GM18526 (cell line): Measurements from ENCODE around the gene FCN2.

ENCODE experiments used
- POLR2A ChIP-seq: IDR thresholded peaks from 3 replicates; pipeline ENCODE4 v1.6.1; 2011; ENCODE audit not compliant: insufficient read length; ENCODE audit errors: extremely low read depth

Gene FCN2

GRCh38 chr9:134841180-134841904 lies 39.3 kb upstream of the FCN2 start:
- TF ChIP-seq POLR2A = no peak

GRCh38 chr9:134842321-134842720 lies 38.3 kb upstream of the FCN2 start:
- no peak for TF ChIP-seq POLR2A

- no peak for TF ChIP-seq POLR2A
Measured at GRCh38 chr9:134843740-134844139, 36.9 kb upstream of the FCN2 start.

- no peak for TF ChIP-seq POLR2A
Measured at GRCh38 chr9:134844821-134845220, 35.8 kb upstream of the FCN2 start.

GRCh38 chr9:134846187-134846586 lies 34.4 kb upstream of the FCN2 start:
- TF ChIP-seq POLR2A = no peak

GRCh38 chr9:134846699-134847098 lies 33.9 kb upstream of the FCN2 start:
- TF ChIP-seq POLR2A = no peak

- no peak for TF ChIP-seq POLR2A
Measured at GRCh38 chr9:134847138-134847537, 33.5 kb upstream of the FCN2 start.

- no peak for TF ChIP-seq POLR2A
Measured at GRCh38 chr9:134847752-134848432, 32.7 kb upstream of the FCN2 start.

- TF ChIP-seq POLR2A = no peak
Measured at GRCh38 chr9:134848504-134848903, 32.1 kb upstream of the FCN2 start.

GRCh38 chr9:134850611-134851010 lies 30.0 kb upstream of the FCN2 start:
- no peak for TF ChIP-seq POLR2A

- TF ChIP-seq POLR2A = no peak
Measured at GRCh38 chr9:134851020-134851419, 29.6 kb upstream of the FCN2 start.

- no peak for TF ChIP-seq POLR2A
Measured at GRCh38 chr9:134852906-134853654, 27.5 kb upstream of the FCN2 start.

GRCh38 chr9:134853893-134854292 lies 26.7 kb upstream of the FCN2 start:
- no peak for TF ChIP-seq POLR2A

GRCh38 chr9:134854541-134854981 lies 26.0 kb upstream of the FCN2 start:
- TF ChIP-seq POLR2A = no peak

- no peak for TF ChIP-seq POLR2A
Measured at GRCh38 chr9:134855231-134855899, 25.2 kb upstream of the FCN2 start.
